ENCODE measurements around the gene ZNF316.

DNA sequence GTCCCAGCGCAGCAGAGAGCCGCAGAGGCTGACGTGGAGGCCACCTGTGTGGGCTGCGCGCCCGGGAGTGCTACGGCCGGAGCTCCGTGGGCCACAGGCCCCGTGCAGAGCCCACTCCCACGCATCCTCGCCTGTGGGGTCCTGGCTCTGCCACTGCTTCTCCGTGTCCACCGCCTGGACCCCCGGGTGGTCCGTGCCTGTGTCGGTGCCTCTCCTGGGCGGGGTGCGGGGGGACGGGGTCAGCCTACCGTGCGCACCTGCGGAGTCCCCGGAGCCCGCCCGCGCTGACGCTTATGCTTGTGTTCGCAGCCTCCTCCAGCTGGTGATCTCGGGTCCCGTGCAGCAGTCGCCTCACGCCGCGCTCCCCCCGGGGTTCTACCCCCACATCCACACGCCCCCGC is 29.5 kb upstream of the ZNF316 start:
- TF ChIP-seq, protein P1, sequence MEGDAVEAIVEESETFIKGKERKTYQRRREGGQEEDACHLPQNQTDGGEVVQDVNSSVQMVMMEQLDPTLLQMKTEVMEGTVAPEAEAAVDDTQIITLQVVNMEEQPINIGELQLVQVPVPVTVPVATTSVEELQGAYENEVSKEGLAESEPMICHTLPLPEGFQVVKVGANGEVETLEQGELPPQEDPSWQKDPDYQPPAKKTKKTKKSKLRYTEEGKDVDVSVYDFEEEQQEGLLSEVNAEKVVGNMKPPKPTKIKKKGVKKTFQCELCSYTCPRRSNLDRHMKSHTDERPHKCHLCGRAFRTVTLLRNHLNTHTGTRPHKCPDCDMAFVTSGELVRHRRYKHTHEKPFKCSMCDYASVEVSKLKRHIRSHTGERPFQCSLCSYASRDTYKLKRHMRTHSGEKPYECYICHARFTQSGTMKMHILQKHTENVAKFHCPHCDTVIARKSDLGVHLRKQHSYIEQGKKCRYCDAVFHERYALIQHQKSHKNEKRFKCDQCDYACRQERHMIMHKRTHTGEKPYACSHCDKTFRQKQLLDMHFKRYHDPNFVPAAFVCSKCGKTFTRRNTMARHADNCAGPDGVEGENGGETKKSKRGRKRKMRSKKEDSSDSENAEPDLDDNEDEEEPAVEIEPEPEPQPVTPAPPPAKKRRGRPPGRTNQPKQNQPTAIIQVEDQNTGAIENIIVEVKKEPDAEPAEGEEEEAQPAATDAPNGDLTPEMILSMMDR (IDR thresholded peaks at IDR 0.05) = no peak
- TF ChIP-seq POLR2A (IDR thresholded peaks at IDR 0.05) = no peak

All from heart left ventricle (tissue), 13 donors.